Lower leg skin (tissue), 4 donors: ENCODE measurements around the gene BAIAP2L2. TPM values are rescaled to one million over a fixed set of nuclear protein-coding genes. Genes with fewer than 3 reads are reported as not detected.

Experiments
- DNase-seq, 2 donors: peaks; one replicate each; pipeline ENCODE4 v3.0.0-alpha.2; 2019; ENCODE audit warnings: low spot score in 2 of 2
- H3K4me3 ChIP-seq: fragments of 200-600 bp; sonication (generic); 2 replicates; pipeline ENCODE4 v1.5.1; 2017; ENCODE audit warnings: mild to moderate bottlenecking, low read depth; ENCODE audit not compliant: poor library complexity, severe bottlenecking
- CTCF ChIP-seq, 3 donors: fragments of 450-650 bp; IDR thresholded peaks; one replicate each; pipeline ENCODE4 v1.5.1; 2016; ENCODE audit warnings: antibody characterized with exemption in 3 of 3, mild to moderate bottlenecking in 3 of 3, moderate library complexity in 2 of 3
- POLR2A ChIP-seq, 2 donors: fragments of 450-650 bp; IDR thresholded peaks; one replicate each; pipeline ENCODE4 v1.6.1; 2016 to 2017; ENCODE audit warnings: antibody characterized with exemption in 2 of 2, mild to moderate bottlenecking in 1 of 2, moderate library complexity in 1 of 2
- WGBS, 2 donors: methylation state at CpG; one replicate each; pipeline ENCODE4 v1.1.5; 2018; 5-methylcytosine and 5-hydroxymethylcytosine counted together
- intact Hi-C: fragments of 100-400 bp; cut with DNase I; formaldehyde crosslinking; loops from one replicate; pipeline ENCODE4 v1.15.0; 2023; ENCODE audit warnings: low total_unique reads
- total RNA-seq, 4 donors: library from RNA; depleted of rRNA; stranded (reverse); fragments of >200 nt; gene quantifications; one replicate each; pipeline ENCODE4 v1.1.0, GENCODE V29; 2016

BAIAP2L2 gene
- total RNA-seq, 4 donors from 2014 or later = 1.3 to 2.3 (median 2.1) TPM

DNA sequence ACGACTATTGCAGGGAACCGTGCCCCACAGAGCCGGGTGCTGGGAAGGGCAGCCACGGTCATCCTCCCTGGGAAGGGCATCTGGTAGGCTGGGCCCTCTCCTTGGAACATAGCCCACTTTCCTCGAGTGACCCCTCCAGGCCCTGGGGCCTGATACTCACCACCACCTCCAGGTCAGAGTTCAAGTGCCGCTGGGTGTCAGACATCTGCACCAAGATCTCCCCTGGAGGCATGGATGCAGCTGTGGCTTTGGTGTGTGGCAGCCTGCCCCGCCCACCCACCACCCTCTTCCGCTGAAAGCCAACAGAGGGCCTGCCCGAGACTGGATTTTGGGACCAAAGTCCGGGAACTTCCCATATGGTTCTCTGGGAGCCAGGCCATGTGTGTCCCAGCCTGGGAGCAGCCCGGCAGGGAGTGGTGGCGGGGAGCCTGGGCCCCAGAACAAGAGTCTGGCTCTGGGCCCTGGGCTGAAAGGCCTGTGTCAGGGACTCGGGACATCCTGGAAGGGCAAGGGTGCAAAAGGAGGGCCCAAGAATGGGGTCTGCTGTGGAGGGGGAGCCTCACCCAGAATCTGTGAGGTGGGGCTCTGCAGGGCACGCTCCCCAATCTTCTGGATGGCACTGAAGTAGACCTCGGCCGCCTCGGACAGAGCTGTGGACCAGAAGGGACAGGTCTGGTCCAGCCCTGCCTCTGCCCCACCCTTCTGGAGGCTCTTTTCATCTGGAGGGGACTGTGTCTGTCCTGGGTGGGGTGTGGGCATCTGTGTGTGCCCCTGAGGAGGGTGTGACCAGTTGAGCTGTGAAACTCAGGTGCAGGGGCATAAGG lies 2.6 kb downstream of the BAIAP2L2 start:
- no peak for DNase-seq
- intact Hi-C loops = no loop called here
- 43 to 47% methylated on average over 16 to 17 of the region's 17 CpGs for WGBS, 2 donors
- no peak overlapping the region for H3K4me3 ChIP-seq
- TF ChIP-seq CTCF (IDR thresholded peaks at IDR 0.05) = no peak
- TF ChIP-seq POLR2A (IDR thresholded peaks at IDR 0.05) = no peak

DNA sequence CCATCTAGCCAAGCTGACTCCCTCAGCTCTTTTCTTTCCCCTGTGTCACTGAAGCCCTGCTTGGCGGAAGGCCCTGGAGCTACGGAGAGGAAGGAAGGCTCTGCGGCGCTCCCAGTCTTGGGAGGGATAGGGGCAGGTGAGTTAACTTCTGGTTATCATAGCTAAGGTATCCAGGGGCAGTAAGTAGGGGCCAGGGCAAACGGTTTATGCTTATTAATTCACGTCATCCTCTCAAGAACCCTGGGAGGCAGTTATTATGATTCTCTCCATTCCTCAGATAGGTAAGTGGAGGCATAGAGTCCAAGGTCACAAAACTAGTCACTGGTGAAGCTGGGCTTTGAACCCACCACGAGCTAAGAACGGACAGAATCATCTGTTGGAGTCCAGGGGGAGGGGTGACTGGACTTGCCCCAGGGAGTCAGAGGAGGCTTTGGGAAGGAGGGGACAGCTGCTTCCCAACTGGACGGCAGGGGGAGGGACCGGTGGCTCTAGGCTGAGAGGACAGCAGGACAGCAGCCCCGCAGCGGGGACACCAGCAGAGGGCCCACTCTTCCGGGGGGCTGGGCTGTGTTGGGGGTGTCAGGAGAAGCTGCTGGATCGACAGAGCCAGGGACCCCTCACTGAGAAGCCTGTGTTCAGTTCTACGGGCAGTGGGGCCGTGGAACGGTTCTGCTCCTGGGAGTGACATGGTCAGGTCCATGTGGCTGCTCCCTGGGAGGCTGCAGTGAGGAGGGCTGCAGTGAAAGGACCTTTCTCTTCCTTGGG lies 3.5 kb downstream of the BAIAP2L2 start:
- WGBS, 2 donors = 74 to 79% methylated on average over 17 of the region's 17 CpGs

DNA sequence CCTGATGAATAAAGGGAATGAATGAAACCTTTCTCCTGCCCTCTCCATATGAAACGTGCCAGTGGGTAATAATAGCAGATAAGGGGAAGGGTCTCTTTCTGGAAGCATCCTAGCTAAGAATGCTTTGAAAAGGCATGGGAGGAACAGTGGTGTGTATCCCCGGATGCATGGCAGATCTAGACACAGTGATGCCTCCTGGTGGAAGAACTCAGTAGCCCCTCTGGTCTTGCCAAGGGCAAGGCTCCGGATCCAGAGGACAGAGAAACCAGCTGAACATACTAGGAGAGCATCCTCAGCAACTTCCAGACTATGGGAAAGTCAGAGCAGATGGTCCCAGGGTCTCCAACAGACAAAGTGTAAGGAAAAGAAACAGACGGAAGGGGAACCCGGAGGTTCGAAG lies 6.4 kb downstream of the BAIAP2L2 start:
- no peak overlapping the region for H3K4me3 ChIP-seq
- no peak for DNase-seq
- WGBS, 2 donors = 76 to 83% methylated on average over 6 of the region's 6 CpGs
- intact Hi-C loops = no loop called here
- TF ChIP-seq CTCF (IDR thresholded peaks at IDR 0.05) (no peak), POLR2A (IDR thresholded peaks at IDR 0.05) (no peak)

More for the DNA sequence above, 3.5 kb downstream of the BAIAP2L2 start:
- H3K4me3 ChIP-seq = no peak overlapping the region
- TF ChIP-seq CTCF (IDR thresholded peaks at IDR 0.05) = no peak
- TF ChIP-seq POLR2A (IDR thresholded peaks at IDR 0.05) = no peak
- intact Hi-C loops = no loop called here
- DNase-seq = no peak

DNA sequence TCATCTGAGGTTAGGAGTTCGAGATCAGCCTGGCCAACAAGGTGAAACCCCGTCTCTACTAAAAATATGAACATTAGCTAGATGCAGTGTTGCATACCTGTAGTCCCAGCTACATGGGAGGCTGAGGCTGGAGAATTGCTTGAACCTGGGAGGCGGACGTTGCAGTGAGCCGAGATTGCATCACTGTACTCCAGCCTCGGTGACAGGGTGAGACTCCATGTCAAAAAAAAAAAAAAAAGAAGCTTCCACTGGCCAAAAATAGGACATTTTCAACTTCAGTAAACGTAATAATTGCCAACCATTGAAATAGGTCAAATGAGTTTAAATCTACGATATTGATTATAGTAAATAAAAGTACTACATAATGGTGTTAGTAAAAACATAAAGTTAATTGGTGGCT lies 6.8 kb downstream of the BAIAP2L2 start:
- TF ChIP-seq CTCF (IDR thresholded peaks at IDR 0.05) (no peak), POLR2A (IDR thresholded peaks at IDR 0.05) (no peak)

DNA sequence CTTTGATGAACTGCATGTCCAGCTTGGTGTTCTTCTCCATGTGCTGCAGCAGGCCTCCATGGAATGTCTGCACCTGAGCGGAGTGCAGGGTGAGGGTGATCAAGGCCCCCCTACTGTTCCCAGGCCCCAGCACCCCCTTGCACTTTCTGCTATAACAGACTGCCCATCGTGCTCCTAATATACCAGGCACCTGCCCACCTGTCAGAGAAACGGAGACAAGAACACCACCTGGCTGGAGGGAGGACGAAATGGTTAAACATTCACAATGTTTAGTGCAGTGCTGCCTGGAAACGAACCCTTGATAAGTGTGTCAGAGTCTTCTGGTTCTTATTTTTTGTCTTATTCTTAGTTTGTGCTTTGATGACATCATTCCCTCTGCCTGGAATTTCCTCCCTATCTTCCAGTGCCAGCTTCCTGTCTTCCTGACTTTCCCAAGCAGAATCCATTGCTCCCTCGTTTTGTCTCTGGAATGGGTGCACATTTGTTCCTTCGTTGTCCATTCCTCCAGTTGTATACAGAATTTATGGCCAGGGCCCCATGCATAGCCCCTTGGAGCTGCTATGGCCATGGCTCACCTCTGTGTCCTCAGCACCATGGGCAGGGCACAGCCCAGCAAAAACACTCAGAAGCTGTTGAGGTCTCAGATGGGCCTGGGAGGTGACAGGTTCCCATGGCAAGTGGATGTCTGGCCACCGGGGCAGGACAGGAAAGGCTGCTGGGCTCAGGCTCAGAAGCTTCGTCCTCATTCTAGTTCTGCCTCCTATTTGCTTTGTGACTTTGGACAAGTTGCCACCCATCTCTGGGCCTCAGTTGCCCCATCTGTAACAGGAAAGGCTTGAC lies 11.9 kb downstream of the BAIAP2L2 start:
- no peak for DNase-seq
- intact Hi-C loops = no loop called here
- WGBS, 2 donors = 66 to 73% methylated on average over 9 of the region's 9 CpGs
- no peak for TF ChIP-seq POLR2A (IDR thresholded peaks at IDR 0.05)
- TF ChIP-seq CTCF (IDR thresholded peaks at IDR 0.05) = no peak
- no peak overlapping the region for H3K4me3 ChIP-seq

More for the DNA sequence above, 6.8 kb downstream of the BAIAP2L2 start:
- intact Hi-C loops = no loop called here
- DNase-seq = no peak
- no peak overlapping the region for H3K4me3 ChIP-seq
- WGBS, 2 donors = 68 to 75% methylated on average over 8 of the region's 8 CpGs
